Measurements from ENCODE around the gene SHB. TPM values are rescaled to one million over a fixed set of nuclear protein-coding genes. Genes with fewer than 3 reads are reported as not detected.
A peak's percentile ranks its signal among the peaks of the same experiment; 100 is the strongest.

The SHB gene
- total RNA-seq, 4 donors from 2014 or later, result 9.7 to 17.5 (median 14.2) TPM

- H3K4me1 ChIP-seq, result peaks cover 0 to 65% (median 7%) of the 10 kb centered on the region in 3 donors
- no peaks in the 10 kb centered on the region for H3K27me3 ChIP-seq
- ATAC-seq, result no peak
- H3K9me3 ChIP-seq, result no peaks in the 10 kb centered on the region
- WGBS, 2 donors (ENCODE audit: low coverage in 1 of 2), result no CpG with 5 or more reads among the region's 107 CpGs
- TF ChIP-seq EP300 (IDR thresholded peaks at IDR 0.05) (no peak), POLR2A (IDR thresholded peaks at IDR 0.05) (no peak), POLR2AphosphoS5 (IDR thresholded peaks at IDR 0.05) (no peak)
- TF ChIP-seq, protein P1, sequence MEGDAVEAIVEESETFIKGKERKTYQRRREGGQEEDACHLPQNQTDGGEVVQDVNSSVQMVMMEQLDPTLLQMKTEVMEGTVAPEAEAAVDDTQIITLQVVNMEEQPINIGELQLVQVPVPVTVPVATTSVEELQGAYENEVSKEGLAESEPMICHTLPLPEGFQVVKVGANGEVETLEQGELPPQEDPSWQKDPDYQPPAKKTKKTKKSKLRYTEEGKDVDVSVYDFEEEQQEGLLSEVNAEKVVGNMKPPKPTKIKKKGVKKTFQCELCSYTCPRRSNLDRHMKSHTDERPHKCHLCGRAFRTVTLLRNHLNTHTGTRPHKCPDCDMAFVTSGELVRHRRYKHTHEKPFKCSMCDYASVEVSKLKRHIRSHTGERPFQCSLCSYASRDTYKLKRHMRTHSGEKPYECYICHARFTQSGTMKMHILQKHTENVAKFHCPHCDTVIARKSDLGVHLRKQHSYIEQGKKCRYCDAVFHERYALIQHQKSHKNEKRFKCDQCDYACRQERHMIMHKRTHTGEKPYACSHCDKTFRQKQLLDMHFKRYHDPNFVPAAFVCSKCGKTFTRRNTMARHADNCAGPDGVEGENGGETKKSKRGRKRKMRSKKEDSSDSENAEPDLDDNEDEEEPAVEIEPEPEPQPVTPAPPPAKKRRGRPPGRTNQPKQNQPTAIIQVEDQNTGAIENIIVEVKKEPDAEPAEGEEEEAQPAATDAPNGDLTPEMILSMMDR (IDR thresholded peaks at IDR 0.05), result no peak
- no peaks in the 10 kb centered on the region for H3K36me3 ChIP-seq
- peak overlapping the region; percentile 89 to 90 for H3K4me3 ChIP-seq
- H3K27ac ChIP-seq, result peak overlapping the region; percentile 35 to 92 (median 90)
These were observed 957 bp downstream of the SHB start for GRCh38 chr9:38067859-38068681.

- Histone ChIP-seq H3K27me3 (no peaks in the 10 kb centered on the region), H3K4me3 (peak overlapping the region; percentile 89 to 90), H3K9me3 (no peaks in the 10 kb centered on the region), H3K36me3 (no peaks in the 10 kb centered on the region), H3K27ac (peak overlapping the region; percentile 35 to 92 (median 90)), H3K4me1 (peaks cover 0 to 74% (median 7%) of the 10 kb centered on the region in 3 donors)
- TF ChIP-seq POLR2A (IDR thresholded peaks at IDR 0.05) (peak in 1 of 2 donors; percentile 18), EP300 (IDR thresholded peaks at IDR 0.05) (no peak), POLR2AphosphoS5 (IDR thresholded peaks at IDR 0.05) (peak; percentile 63)
- TF ChIP-seq, protein P1 (IDR thresholded peaks at IDR 0.05), result no peak
- peak; percentile 48 for ATAC-seq
- 17% methylated on average over 13 of the region's 47 CpGs; no CpG with 5 or more reads in 1 of the 2 donors for WGBS, 2 donors (ENCODE audit: low coverage in 1 of 2)
These were observed 1.8 kb downstream of the SHB start for GRCh38 chr9:38066914-38067858.

DNA sequence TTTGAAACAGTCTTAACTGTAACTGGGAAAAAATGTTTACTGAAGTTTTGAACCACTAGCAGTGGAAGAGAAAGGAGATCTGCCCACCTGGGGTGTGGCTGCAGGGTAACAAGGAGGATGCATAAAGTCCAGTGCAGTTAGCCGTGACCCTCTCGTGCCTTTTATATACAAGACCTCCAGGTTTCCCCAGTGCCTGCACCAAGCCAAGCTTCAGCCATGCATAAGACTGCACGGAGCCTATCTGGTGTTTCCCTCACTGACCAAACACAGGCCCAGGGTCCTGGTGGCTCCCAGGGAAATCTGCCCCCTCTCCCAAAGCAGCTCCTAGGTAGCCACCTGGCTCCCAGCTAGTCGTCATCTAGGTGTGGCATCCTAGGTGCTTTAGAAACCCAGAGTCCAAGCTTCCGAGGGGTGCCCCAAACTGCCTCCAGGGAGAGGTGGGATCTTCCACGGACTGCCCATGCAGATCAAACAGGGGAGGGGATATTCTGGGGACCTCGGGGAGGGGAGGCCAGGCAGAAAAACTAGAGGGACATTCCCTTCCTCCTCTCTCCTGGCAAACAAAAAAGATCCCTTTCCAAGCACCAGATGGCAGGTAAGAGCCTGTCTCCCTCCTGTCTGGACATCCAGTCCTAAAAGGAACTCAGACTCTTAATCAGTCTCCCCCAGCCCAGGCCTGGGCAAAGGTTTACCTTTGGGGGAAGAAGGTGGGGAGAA lies 2.7 kb downstream of the SHB start:
- WGBS, 2 donors (ENCODE audit: low coverage in 1 of 2), result 17 to 37% methylated on average over 2 to 4 of the region's 7 CpGs

More for the DNA sequence above, 2.7 kb downstream of the SHB start:
- Histone ChIP-seq H3K4me1 (peaks cover 0 to 82% (median 7%) of the 10 kb centered on the region in 3 donors), H3K27me3 (no peaks in the 10 kb centered on the region), H3K27ac (peak overlapping the region; percentile 35 to 92 (median 90)), H3K36me3 (no peaks in the 10 kb centered on the region), H3K9me3 (no peaks in the 10 kb centered on the region), H3K4me3 (peak overlapping the region; percentile 89 to 90)
- TF ChIP-seq, protein P1 (IDR thresholded peaks at IDR 0.05), result peak in 3 of 4 experiments; percentile 23 to 32 (median 23)
- TF ChIP-seq POLR2A (IDR thresholded peaks at IDR 0.05) (no peak), POLR2AphosphoS5 (IDR thresholded peaks at IDR 0.05) (no peak)
- no peak for ATAC-seq
